ENCODE data around the gene LRP1B. TPM values are rescaled to one million over a fixed set of nuclear protein-coding genes. Genes with fewer than 3 reads are reported as not detected.

The LRP1B gene
- total and polyA plus RNA-seq, 2 donors (not counting 1 experiment from before 2014, with no cell fraction given): not detected

DNA sequence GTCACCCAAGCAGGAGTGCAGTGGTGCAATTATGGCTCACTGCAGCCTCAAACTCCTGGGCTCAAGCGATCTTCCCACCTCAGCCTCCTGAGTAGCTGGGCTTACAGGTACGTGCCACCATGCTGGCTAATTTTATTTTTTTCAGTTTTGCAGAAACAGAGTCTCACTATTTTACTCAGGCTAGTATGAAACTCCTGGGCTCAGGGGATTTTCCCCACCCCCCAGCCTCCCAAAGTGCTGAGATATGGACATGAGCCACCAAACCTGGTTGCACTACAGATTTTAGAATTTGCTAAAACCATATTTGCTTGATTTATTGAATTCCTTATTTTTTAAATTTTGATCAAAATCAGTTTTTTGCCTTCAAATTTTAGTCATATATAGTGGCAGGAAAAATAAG is 1553.4 kb downstream of the LRP1B start:
- no peaks in the 10 kb centered on the region for H3K4me1 ChIP-seq (ENCODE audit: control insufficient read depth in 2 of 2, insufficient read depth in 2 of 2, low read length in 2 of 2)
- Mint-ChIP-seq H3K9me3 (ENCODE audit: insufficient read depth) (peaks cover 4% of the 10 kb centered on the region), H3K27ac (no peak overlapping the region), H3K27me3 (no peaks in the 10 kb centered on the region), H3K4me3 (no peak overlapping the region), H3K4me1 (no peaks in the 10 kb centered on the region)
- ChIA-PET CTCF (no interaction called here), POLR2A (no interaction called here)
- no peak for DNase-seq
- H3K27me3 ChIP-seq (replicated peaks in 1 of 4; ENCODE audit: control extremely low read depth in 1 of 4, control insufficient read depth in 3 of 4, insufficient read depth in 4 of 4, low read length in 3 of 4): no peaks in the 10 kb centered on the region
- H4K20me1 ChIP-seq (ENCODE audit: control insufficient read depth, insufficient read depth, low read length, poor library complexity, severe bottlenecking): no peaks in the 10 kb centered on the region
- TF ChIP-seq, protein P1, sequence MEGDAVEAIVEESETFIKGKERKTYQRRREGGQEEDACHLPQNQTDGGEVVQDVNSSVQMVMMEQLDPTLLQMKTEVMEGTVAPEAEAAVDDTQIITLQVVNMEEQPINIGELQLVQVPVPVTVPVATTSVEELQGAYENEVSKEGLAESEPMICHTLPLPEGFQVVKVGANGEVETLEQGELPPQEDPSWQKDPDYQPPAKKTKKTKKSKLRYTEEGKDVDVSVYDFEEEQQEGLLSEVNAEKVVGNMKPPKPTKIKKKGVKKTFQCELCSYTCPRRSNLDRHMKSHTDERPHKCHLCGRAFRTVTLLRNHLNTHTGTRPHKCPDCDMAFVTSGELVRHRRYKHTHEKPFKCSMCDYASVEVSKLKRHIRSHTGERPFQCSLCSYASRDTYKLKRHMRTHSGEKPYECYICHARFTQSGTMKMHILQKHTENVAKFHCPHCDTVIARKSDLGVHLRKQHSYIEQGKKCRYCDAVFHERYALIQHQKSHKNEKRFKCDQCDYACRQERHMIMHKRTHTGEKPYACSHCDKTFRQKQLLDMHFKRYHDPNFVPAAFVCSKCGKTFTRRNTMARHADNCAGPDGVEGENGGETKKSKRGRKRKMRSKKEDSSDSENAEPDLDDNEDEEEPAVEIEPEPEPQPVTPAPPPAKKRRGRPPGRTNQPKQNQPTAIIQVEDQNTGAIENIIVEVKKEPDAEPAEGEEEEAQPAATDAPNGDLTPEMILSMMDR (IDR thresholded peaks at IDR 0.05): no peak
- TF ChIP-seq EZH2 (IDR thresholded peaks at IDR 0.05; ENCODE audit: borderline replicate concordance, insufficient read depth, low read depth, low read length, poor library complexity, severe bottlenecking): no peak
- intact Hi-C loops (cut with micrococcal nuclease): no loop called here
- H3K27ac ChIP-seq (ENCODE audit: low read length in 2 of 2): no peak overlapping the region
- no peak for ATAC-seq (ENCODE audit: low read depth)
- H3K9ac ChIP-seq (ENCODE audit: low read length): no peak overlapping the region
- H3K4me2 ChIP-seq (replicated peaks; ENCODE audit: low read depth, low read length, poor library complexity, severe bottlenecking): no peak overlapping the region
- H3K9me3 ChIP-seq (ENCODE audit: control extremely low read depth in 1 of 3, control insufficient read depth in 2 of 3, insufficient read depth in 1 of 3, low read length in 2 of 3): no peaks in the 10 kb centered on the region
- H3K36me3 ChIP-seq (replicated peaks in 1 of 2; ENCODE audit: control extremely low read depth in 1 of 2, control insufficient read depth in 1 of 2, extremely low read depth in 1 of 2, insufficient read depth in 2 of 2, low read length in 1 of 2): no peaks in the 10 kb centered on the region
- no peak overlapping the region for H3K4me3 ChIP-seq (ENCODE audit: control extremely low read depth in 1 of 5, extremely low read depth in 1 of 5, insufficient read depth in 1 of 5, low read depth in 2 of 5, low read length in 4 of 5)
- no peaks in the 10 kb centered on the region for H3K79me2 ChIP-seq (ENCODE audit: control insufficient read depth, insufficient read depth, low read length)
- 84% methylated on average over 2 of the region's 2 CpGs for WGBS (ENCODE audit: insufficient coverage)
- no peak overlapping the region for H2AFZ ChIP-seq (ENCODE audit: insufficient read depth, low read depth, low read length, poor library complexity, severe bottlenecking)

DNA sequence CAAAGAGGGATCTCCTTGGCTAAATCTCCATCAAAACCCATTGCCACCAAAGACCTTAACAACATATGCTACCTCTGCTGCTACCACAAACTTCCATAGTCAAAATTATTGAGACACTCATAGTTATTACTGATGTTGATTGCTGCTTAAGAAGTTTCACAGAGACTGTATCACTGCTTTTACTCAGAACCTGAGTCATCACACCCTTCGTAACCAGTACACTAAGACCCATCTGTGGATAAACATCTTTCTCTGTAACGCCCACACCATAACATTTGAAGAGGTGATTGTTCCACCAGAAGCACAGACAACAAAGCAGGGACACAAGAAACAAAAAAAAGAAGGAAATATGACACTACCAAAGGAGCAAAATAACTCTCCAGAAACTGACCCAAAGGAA is 1563.1 kb downstream of the LRP1B start:
- peaks cover 0 to 6% (median 0%) of the 10 kb centered on the region in 3 donors for H3K9me3 ChIP-seq (ENCODE audit: control extremely low read depth in 1 of 3, control insufficient read depth in 2 of 3, insufficient read depth in 1 of 3, low read length in 2 of 3)
- H3K27me3 ChIP-seq (replicated peaks in 1 of 4; ENCODE audit: control extremely low read depth in 1 of 4, control insufficient read depth in 3 of 4, insufficient read depth in 4 of 4, low read length in 3 of 4): no peaks in the 10 kb centered on the region
- H3K79me2 ChIP-seq (ENCODE audit: control insufficient read depth, insufficient read depth, low read length): no peaks in the 10 kb centered on the region
- H3K4me3 ChIP-seq (ENCODE audit: control extremely low read depth in 1 of 5, extremely low read depth in 1 of 5, insufficient read depth in 1 of 5, low read depth in 2 of 5, low read length in 4 of 5): no peak overlapping the region
- no peak overlapping the region for H3K9ac ChIP-seq (ENCODE audit: low read length)
- no peaks in the 10 kb centered on the region for H3K4me1 ChIP-seq (ENCODE audit: control insufficient read depth in 2 of 2, insufficient read depth in 2 of 2, low read length in 2 of 2)
- no peak overlapping the region for H3K4me2 ChIP-seq (replicated peaks; ENCODE audit: low read depth, low read length, poor library complexity, severe bottlenecking)
- H2AFZ ChIP-seq (ENCODE audit: insufficient read depth, low read depth, low read length, poor library complexity, severe bottlenecking): no peak overlapping the region
- intact Hi-C loops (cut with micrococcal nuclease): no loop called here
- H4K20me1 ChIP-seq (ENCODE audit: control insufficient read depth, insufficient read depth, low read length, poor library complexity, severe bottlenecking): no peaks in the 10 kb centered on the region
- Mint-ChIP-seq H3K9me3 (ENCODE audit: insufficient read depth) (no peaks in the 10 kb centered on the region), H3K27me3 (no peaks in the 10 kb centered on the region), H3K4me1 (no peaks in the 10 kb centered on the region), H3K4me3 (no peak overlapping the region), H3K27ac (no peak overlapping the region)
- CTCF ChIA-PET: no interaction called here
- TF ChIP-seq, protein P1 (IDR thresholded peaks at IDR 0.05): no peak
- TF ChIP-seq EZH2 (IDR thresholded peaks at IDR 0.05; ENCODE audit: borderline replicate concordance, insufficient read depth, low read depth, low read length, poor library complexity, severe bottlenecking): no peak
- no peaks in the 10 kb centered on the region for H3K36me3 ChIP-seq (replicated peaks in 1 of 2; ENCODE audit: control extremely low read depth in 1 of 2, control insufficient read depth in 1 of 2, extremely low read depth in 1 of 2, insufficient read depth in 2 of 2, low read length in 1 of 2)
- H3K27ac ChIP-seq (ENCODE audit: low read length in 2 of 2): no peak overlapping the region
- no peak for DNase-seq
- 100% methylated on average over 1 of the region's 2 CpGs for WGBS (ENCODE audit: insufficient coverage)
- POLR2A ChIA-PET: no interaction called here
- ATAC-seq (ENCODE audit: low read depth): no peak
